Naive thymus-derived CD8-positive, alpha-beta T cell (primary cell): ENCODE data around the gene FAR1. TPM values are rescaled to one million over a fixed set of nuclear protein-coding genes. Genes with fewer than 3 reads are reported as not detected.

Experiments
- ATAC-seq, 2 donors: fragments of 150-1000 bp; cut with Tn5 transposase in 1 of 2; sonication (Bioruptor Pico), chemical (Tn5 transposase) in 1 of 2; 1 replicate in 1 of 2; 2 replicates in 1 of 2; pipeline ENCODE4 v1.10.0; 2021; ENCODE audit warnings: mild to moderate bottlenecking in 2 of 2, moderate library complexity in 2 of 2
- POLR2A ChIA-PET: fragments of 350-600 bp; sonication (Branson Sonifier 250); formaldehyde crosslinking; loops from one replicate; lab custom pipeline; 2021; ENCODE audit warnings: antibody characterized with exemption; lab: Charles Lee
- DNase-seq, 10 donors: peaks; one replicate each; pipeline versions ENCODE4 v3.0.0 to v3.0.0-alpha.2; 2020 to 2022
- H3K27ac Mint-ChIP-seq, 10 donors: one replicate each; pipeline ENCODE4 v1.8.0; 2020 to 2022; ENCODE audit warnings: mild to moderate bottlenecking in 10 of 10, mixed read lengths in 10 of 10, moderate library complexity in 4 of 10, inconsistent platforms in 1 of 10
- H3K27me3 Mint-ChIP-seq, 5 donors: one replicate each; pipeline ENCODE4 v1.8.0; 2021 to 2022; ENCODE audit warnings: mixed read lengths in 5 of 5
- H3K36me3 Mint-ChIP-seq, 3 donors: one replicate each; pipeline ENCODE4 v1.8.0; 2020 to 2022; ENCODE audit warnings: mixed read lengths in 3 of 3, mild to moderate bottlenecking in 2 of 3, inconsistent platforms in 1 of 3
- H3K4me1 Mint-ChIP-seq, 4 donors: one replicate each; pipeline ENCODE4 v1.8.0; 2021 to 2022; ENCODE audit warnings: mixed read lengths in 4 of 4
- H3K4me3 Mint-ChIP-seq, 10 donors: one replicate each; pipeline ENCODE4 v1.8.0; 2020 to 2022; ENCODE audit warnings: mild to moderate bottlenecking in 10 of 10, mixed read lengths in 10 of 10, moderate library complexity in 6 of 10, inconsistent platforms in 1 of 10
- H3K9me3 Mint-ChIP-seq, 9 donors: one replicate each; pipeline ENCODE4 v1.8.0; 2020 to 2022; ENCODE audit warnings: mixed read lengths in 9 of 9, mild to moderate bottlenecking in 3 of 9, inconsistent platforms in 1 of 9, moderate library complexity in 1 of 9
- polyA plus RNA-seq, 3 donors: library from polyadenylated mRNA; unstranded; fragments of 300-500 nt; fragmentation: Illumina TruSeq; gene quantifications; one replicate each; pipeline ENCODE4 v1.2.3, GENCODE V29; 2021
- total RNA-seq, 8 experiments: library from RNA in 2 of 8; stranded (reverse) in 2 of 8; gene quantifications; one replicate each; pipeline ENCODE4 v1.2.3 and lab custom pipeline; 2021 to 2026

FAR1 gene
- total and polyA plus RNA-seq, 5 experiments from 2014 or later, result 6.0 to 38.1 (median 12.8) TPM

DNA sequence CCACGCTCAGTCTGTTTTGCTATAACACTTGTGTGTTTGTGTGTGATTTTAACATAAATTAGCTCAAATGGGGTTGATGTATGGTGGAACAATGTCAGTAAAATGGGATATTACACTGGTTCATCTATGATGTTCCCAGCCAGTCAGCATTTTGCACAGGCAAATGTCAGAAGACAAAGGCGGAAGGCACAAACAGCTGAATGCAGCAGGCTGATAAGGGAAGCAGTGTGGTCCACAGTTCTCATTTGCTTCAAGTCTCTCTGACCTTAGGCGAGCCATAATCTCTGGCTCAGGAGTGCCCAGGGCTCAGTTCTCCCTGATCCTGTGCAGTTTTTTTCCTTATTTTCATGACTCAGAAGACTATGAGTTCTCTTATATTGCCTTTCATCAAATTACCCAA, 102.7 kb downstream of the FAR1 start:
- Mint-ChIP-seq H3K9me3 (no peaks in the 10 kb centered on the region), H3K27me3 (peaks cover 0 to 3% (median 0%) of the 10 kb centered on the region in 5 donors), H3K4me3 (no peak overlapping the region), H3K27ac (no peak overlapping the region), H3K4me1 (peaks cover 0 to 5% (median 2%) of the 10 kb centered on the region in 4 donors), H3K36me3 (no peaks in the 10 kb centered on the region)
- ATAC-seq, result no peak
- POLR2A ChIA-PET, result no interaction called here
- no peak for DNase-seq

DNA sequence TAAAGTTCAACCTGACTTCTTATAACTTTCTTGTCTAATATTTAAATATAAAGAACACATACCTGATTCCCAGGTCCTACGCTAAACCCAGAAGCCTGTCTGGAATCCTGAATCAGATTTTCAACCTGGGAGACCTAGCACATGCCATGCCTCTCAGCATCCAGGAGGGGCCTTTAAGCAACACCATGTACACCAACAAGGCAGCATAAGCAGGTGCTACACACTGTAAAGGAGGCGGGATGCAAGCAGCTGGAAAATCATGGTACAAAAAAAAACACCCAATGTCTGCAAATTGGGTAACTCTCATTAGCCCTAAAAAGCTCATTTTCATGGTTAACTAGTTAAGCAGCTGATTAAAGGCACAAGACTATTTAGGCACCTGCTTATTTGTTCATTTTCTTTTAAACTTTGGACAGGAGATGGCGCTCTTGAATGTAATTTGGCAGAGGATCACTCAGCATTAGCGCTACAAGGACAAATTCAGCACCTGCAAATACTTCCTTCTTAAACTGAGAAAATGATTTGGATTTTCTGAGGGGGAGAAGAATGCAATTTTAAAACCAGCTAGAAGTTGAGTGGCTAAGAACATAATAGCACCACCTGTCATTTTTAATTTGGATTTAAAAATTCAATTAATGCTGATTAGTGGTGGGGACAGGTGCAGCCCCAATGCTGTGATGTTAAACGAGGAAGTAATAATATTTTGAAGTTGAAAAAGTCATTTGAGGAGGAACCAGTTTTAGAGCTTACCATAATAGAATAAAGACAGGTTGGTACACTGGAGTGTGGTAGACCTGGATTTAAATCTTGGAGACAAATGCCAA, 104.0 kb downstream of the FAR1 start:
- H3K4me3 Mint-ChIP-seq, result no peak overlapping the region
- no peaks in the 10 kb centered on the region for H3K9me3 Mint-ChIP-seq
- ATAC-seq (peak; percentile 79 to 85), DNase-seq (peak in 7 of 10 donors; percentile 4 to 80 (median 50))
- H3K4me1 Mint-ChIP-seq, result peaks cover 0 to 9% (median 2%) of the 10 kb centered on the region in 4 donors
- POLR2A ChIA-PET, result interaction anchor here (0.6 kb wide), 1 partner anchor 168 kb away, joined by 4 read pairs; no protein-coding TSS in a partner anchor
- no peaks in the 10 kb centered on the region for H3K36me3 Mint-ChIP-seq
- no peak overlapping the region for H3K27ac Mint-ChIP-seq
- H3K27me3 Mint-ChIP-seq, result peaks cover 0 to 3% (median 0%) of the 10 kb centered on the region in 5 donors

DNA sequence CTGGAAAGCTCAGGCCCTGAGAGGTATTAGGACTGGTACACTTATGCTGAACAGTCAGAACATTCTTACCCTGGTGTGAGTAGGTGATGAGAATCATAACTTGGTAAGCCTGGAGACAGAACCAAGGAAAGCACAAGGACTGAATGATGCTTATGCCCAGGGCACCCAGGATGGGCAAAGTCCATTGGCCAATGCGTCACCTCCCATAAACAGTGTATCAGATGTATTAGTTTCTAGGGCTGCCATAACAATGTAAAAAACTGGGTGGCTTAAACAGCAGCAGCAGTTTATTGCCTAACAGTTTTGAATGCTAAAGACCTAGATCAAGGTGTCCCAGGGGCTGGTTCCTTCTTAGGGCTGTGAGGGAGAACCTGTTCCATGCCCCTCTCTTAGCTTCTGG, 107.0 kb downstream of the FAR1 start:
- POLR2A ChIA-PET, result interaction anchor here (1.3 kb wide), 1 partner anchor 373 kb away, joined by 6 read pairs; no protein-coding TSS in a partner anchor
- peaks cover 0 to 9% (median 2%) of the 10 kb centered on the region in 4 donors for H3K4me1 Mint-ChIP-seq
- H3K9me3 Mint-ChIP-seq, result no peaks in the 10 kb centered on the region
- no peak overlapping the region for H3K4me3 Mint-ChIP-seq
- ATAC-seq (no peak), DNase-seq (no peak)
- H3K36me3 Mint-ChIP-seq, result no peaks in the 10 kb centered on the region
- H3K27me3 Mint-ChIP-seq, result peaks cover 0 to 3% (median 0%) of the 10 kb centered on the region in 5 donors
- H3K27ac Mint-ChIP-seq, result no peak overlapping the region

DNA sequence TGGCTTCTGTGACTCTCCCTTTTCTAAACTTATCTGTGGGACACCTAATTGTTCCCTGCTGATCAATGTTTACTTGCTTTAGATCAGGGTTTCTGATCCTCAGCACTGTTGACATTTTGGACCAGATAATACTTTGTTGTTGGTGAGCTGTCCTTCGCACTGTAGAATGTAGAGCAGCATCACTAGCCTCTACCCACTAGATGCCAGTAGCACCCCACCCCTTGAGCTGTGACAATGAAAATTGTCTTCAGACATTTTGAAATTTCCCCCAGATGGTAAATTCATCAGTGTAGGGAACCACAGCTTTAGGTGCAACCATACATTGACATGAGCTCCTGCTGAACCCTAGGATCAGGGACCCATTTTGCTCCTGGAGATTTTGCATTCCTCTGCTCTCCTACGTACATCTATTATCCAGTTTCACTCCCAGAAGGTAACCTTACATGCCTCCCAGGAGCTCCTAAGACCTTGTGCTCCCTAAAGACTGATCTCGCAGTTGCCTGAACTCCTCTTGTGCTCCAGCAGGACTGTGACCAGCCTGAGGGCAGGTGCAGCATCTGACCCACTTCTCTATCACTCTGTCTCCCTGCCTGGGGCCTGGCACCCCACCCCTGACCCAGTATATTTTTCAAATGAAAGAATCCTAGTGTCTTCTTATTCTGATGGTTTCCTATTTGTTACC, 107.8 kb downstream of the FAR1 start:
- H3K4me1 Mint-ChIP-seq, result peaks cover 0 to 9% (median 2%) of the 10 kb centered on the region in 4 donors
- ATAC-seq (peak; percentile 77 to 84), DNase-seq (peak; percentile 8 to 79 (median 36))
- POLR2A ChIA-PET, result interaction anchor here (1.3 kb wide), 1 partner anchor 372 kb away, joined by 6 read pairs; no protein-coding TSS in a partner anchor
- H3K4me3 Mint-ChIP-seq, result no peak overlapping the region
- H3K27ac Mint-ChIP-seq, result peak overlapping the region in 5 of 10 donors; percentile 11 to 78 (median 27)
- H3K36me3 Mint-ChIP-seq, result no peaks in the 10 kb centered on the region
- no peaks in the 10 kb centered on the region for H3K9me3 Mint-ChIP-seq
- H3K27me3 Mint-ChIP-seq, result peaks cover 0 to 3% (median 0%) of the 10 kb centered on the region in 5 donors

DNA sequence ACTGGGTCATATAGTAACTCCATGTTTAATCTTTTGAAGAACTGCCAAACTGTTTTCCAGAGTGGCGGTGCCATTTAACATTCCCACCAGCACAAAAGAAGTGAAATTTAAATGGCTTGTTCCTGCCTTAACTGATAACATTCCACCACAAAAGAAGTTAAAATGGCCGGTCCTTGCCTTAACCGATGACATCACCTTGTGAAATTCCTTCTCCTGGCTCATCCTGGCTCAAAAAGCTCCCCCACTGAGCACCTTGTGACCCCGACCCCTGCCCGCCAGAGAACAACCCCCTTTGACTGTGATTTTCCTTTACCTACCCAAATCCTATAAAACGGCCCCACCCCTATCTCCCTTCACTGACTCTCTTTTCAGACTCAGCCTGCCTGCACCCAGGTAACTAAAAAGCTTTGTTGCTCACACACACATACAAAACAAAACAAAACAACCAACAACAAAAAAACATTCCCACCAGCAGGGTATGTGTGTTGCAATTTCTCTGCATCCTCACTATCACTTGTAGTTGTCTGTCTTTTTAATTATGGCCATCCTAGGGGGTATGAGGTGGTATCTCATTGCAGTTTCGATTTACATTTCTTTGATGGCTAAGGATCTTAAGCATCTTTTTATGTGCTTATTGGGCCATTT, 109.0 kb downstream of the FAR1 start:
- Mint-ChIP-seq H3K27me3 (peaks cover 0 to 3% (median 0%) of the 10 kb centered on the region in 5 donors), H3K36me3 (no peaks in the 10 kb centered on the region), H3K4me1 (peaks cover 0 to 9% (median 2%) of the 10 kb centered on the region in 4 donors), H3K4me3 (no peak overlapping the region), H3K27ac (peak overlapping the region in 3 of 10 donors; percentile 10 to 64 (median 20)), H3K9me3 (no peaks in the 10 kb centered on the region)
- POLR2A ChIA-PET, result interaction anchor here (0.7 to 1.1 kb wide), 2 partner anchors 48 to 162 kb away, joined by 3 to 4 read pairs; no protein-coding TSS in a partner anchor
- ATAC-seq (no peak), DNase-seq (no peak)

DNA sequence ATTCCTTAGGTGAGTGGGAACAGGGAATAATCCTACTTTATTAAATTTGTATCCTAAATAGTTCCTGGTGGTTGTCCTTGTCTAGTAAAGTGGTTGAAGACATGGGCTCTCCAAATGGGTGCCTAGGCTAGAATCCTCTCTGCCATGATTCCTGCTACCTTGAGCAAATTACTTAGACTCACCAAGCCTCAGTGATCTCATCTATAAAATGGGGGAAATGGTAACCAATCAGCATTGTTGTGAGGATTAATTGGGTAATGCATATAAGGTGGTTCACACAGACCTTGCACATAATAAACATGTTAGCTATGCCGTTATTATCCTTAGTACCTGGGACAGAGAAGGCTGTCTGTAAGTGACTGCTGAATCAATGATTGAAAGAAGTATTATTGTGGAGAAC, 109.9 kb downstream of the FAR1 start:
- POLR2A ChIA-PET, result no interaction called here
- Mint-ChIP-seq H3K4me3 (no peak overlapping the region), H3K27ac (no peak overlapping the region), H3K36me3 (no peaks in the 10 kb centered on the region), H3K9me3 (no peaks in the 10 kb centered on the region), H3K27me3 (peaks cover 0 to 3% (median 0%) of the 10 kb centered on the region in 5 donors), H3K4me1 (peaks cover 0 to 6% (median under 1%) of the 10 kb centered on the region in 4 donors)
- DNase-seq (no peak), ATAC-seq (no peak)

DNA sequence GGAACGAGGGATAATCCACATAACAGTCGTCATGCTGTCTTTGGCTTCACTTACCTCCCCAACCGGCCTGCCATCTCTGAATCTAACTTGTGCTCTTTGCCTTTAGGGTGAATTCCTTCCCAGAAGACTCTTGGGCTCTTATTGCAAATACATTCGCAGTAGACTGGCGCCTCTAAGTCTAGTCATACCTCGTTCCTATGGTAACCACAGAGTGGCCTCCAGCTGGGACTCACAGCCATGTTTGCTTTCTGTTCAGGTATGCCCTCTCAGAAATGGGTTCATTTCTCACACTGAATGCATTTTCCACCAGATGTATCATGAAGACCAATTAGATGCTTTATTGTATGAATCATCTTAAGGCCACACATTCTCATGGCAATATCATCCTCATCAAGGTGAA, 112.7 kb downstream of the FAR1 start:
- POLR2A ChIA-PET, result no interaction called here
- Mint-ChIP-seq H3K4me3 (no peak overlapping the region), H3K4me1 (peaks cover 0 to 4% (median 1%) of the 10 kb centered on the region in 4 donors), H3K9me3 (no peaks in the 10 kb centered on the region), H3K27me3 (no peaks in the 10 kb centered on the region), H3K27ac (no peak overlapping the region), H3K36me3 (no peaks in the 10 kb centered on the region)
- ATAC-seq, result no peak
- DNase-seq, result no peak

Other genes starting within 250 kb of the FAR1 start
- gene BTBD10, start 205.4 kb upstream of the FAR1 start, total RNA-seq, result 10 to 100 TPM; 19.3 to 20.2 TPM
- 1 to 10 TPM; 7.1 to 9.4 (median 9.4) TPM for gene BTBD10, start 205.4 kb upstream of the FAR1 start, polyA plus RNA-seq
- gene PTH, start 172.7 kb upstream of the FAR1 start, total RNA-seq, result not detected
- not detected for gene PTH, start 172.7 kb upstream of the FAR1 start, polyA plus RNA-seq